SK-N-MC (cell line): Measurements from ENCODE around the gene PDC.
"Not testable (repeated sequence)": the region's sequence is repeated elsewhere in the genome, so short reads cannot be mapped to it uniquely, and the experiment has no call there.

Experiments
- DNase-seq: peaks from one replicate; pipeline ENCODE4 v3.0.0-alpha.2; 2011; ENCODE audit warnings: low read depth, low spot score
- H3K27ac ChIP-seq: fragments of 200-600 bp; sonication (generic); 2 replicates; pipeline ENCODE4 v1.5.1; 2016; ENCODE audit warnings: mixed run types
- H3K36me3 ChIP-seq: fragments of 200-600 bp; sonication (generic); 2 replicates; pipeline ENCODE4 v1.6.1; 2017; ENCODE audit warnings: antibody characterized with exemption, low read length, mixed read lengths; ENCODE audit not compliant: insufficient read depth
- H3K4me3 ChIP-seq: fragments of 200-600 bp; sonication (generic); 2 replicates; pipeline ENCODE4 v1.5.1; 2016
- H3K9ac ChIP-seq: fragments of 200-600 bp; sonication (generic); 2 replicates; pipeline ENCODE4 v1.8.0; 2017; ENCODE audit warnings: mixed run types, mixed read lengths; ENCODE audit not compliant: insufficient read length
- H3K9me3 ChIP-seq: fragments of 200-600 bp; sonication (generic); 2 replicates; pipeline ENCODE4 v1.6.1; 2017; ENCODE audit warnings: low read depth, mild to moderate bottlenecking, antibody characterized with exemption, low read length, moderate library complexity, mixed read lengths
- EZH2 ChIP-seq: fragments of 200-600 bp; sonication (generic); IDR thresholded peaks from one replicate; pipeline ENCODE4 v1.6.1; 2017; ENCODE audit warnings: antibody characterized with exemption
- FOXP2 ChIP-seq: optimal IDR thresholded peaks from 2 replicates; pipeline ENCODE3; 2011; ENCODE audit warnings: mild to moderate bottlenecking, moderate library complexity; ENCODE audit not compliant: insufficient read depth; ENCODE audit errors: extremely low read length, control extremely low read depth
- POLR2AphosphoS5 ChIP-seq: IDR thresholded peaks from 2 replicates; pipeline ENCODE4 v1.6.1; 2012; ENCODE audit warnings: mild to moderate bottlenecking, low read depth, low read length, borderline replicate concordance

Gene PDC

GRCh38 chr1:186479162-186479561 lies 18.2 kb upstream of the PDC start:
- DNase-seq = no peak
- Histone ChIP-seq H3K27ac (no peak overlapping the region), H3K9ac (no peak overlapping the region), H3K9me3 (no peaks in the 10 kb centered on the region), H3K4me3 (no peak overlapping the region), H3K36me3 (no peaks in the 10 kb centered on the region)
- TF ChIP-seq POLR2AphosphoS5 = no peak
- TF ChIP-seq EZH2 = no peak

- H3K4me3 ChIP-seq = no peak overlapping the region
- no peak for DNase-seq
- no peaks in the 10 kb centered on the region for H3K36me3 ChIP-seq
- peak overlapping the region; percentile 5 for H3K9ac ChIP-seq
- no peak overlapping the region for H3K27ac ChIP-seq
- TF ChIP-seq POLR2AphosphoS5 (no peak), FOXP2 (no peak), EZH2 (no peak)
- no peaks in the 10 kb centered on the region for H3K9me3 ChIP-seq
Observed at GRCh38 chr1:186476264-186477040, 15.5 kb upstream of the PDC start.

GRCh38 chr1:186474208-186474607 lies 13.3 kb upstream of the PDC start:
- no peak for DNase-seq
- Histone ChIP-seq H3K9me3 (no peaks in the 10 kb centered on the region), H3K36me3 (no peaks in the 10 kb centered on the region), H3K4me3 (no peak overlapping the region), H3K27ac (no peak overlapping the region), H3K9ac (no peak overlapping the region)
- TF ChIP-seq POLR2AphosphoS5 = no peak
- no peak for TF ChIP-seq FOXP2
- TF ChIP-seq EZH2 = no peak

- no peak for DNase-seq
- Histone ChIP-seq H3K9me3 (no peaks in the 10 kb centered on the region), H3K4me3 (no peak overlapping the region), H3K27ac (no peak overlapping the region), H3K36me3 (no peaks in the 10 kb centered on the region), H3K9ac (no peak overlapping the region)
- TF ChIP-seq FOXP2 = no peak
- no peak for TF ChIP-seq EZH2
- TF ChIP-seq POLR2AphosphoS5 = no peak
Observed at GRCh38 chr1:186473047-186473446, 12.1 kb upstream of the PDC start.

GRCh38 chr1:186465946-186466345 lies 5.0 kb upstream of the PDC start:
- Histone ChIP-seq H3K27ac (no peak overlapping the region), H3K9ac (no peak overlapping the region), H3K9me3 (no peaks in the 10 kb centered on the region), H3K36me3 (no peaks in the 10 kb centered on the region), H3K4me3 (no peak overlapping the region)
- DNase-seq = no peak
- TF ChIP-seq FOXP2 (no peak), EZH2 (no peak)

- H3K36me3 ChIP-seq, H3K27ac ChIP-seq, H3K4me3 ChIP-seq, H3K9me3 ChIP-seq, DNase-seq, H3K9ac ChIP-seq: not testable (repeated sequence)
Observed at GRCh38 chr1:186465491-186465890, 4.6 kb upstream of the PDC start.

- TF ChIP-seq FOXP2 (no peak), EZH2 (no peak), POLR2AphosphoS5 (no peak)
- Histone ChIP-seq H3K9ac (no peak overlapping the region), H3K4me3 (no peak overlapping the region), H3K9me3 (no peaks in the 10 kb centered on the region), H3K27ac (no peak overlapping the region), H3K36me3 (no peaks in the 10 kb centered on the region)
- no peak for DNase-seq
Observed at GRCh38 chr1:186463926-186464325, 3.0 kb upstream of the PDC start.

GRCh38 chr1:186463511-186463910 lies 2.6 kb upstream of the PDC start:
- Histone ChIP-seq H3K27ac (no peak overlapping the region), H3K9ac (no peak overlapping the region), H3K36me3 (no peaks in the 10 kb centered on the region), H3K4me3 (no peak overlapping the region), H3K9me3 (no peaks in the 10 kb centered on the region)
- DNase-seq = no peak
- no peak for TF ChIP-seq FOXP2
- TF ChIP-seq POLR2AphosphoS5 = no peak
- no peak for TF ChIP-seq EZH2

GRCh38 chr1:186459161-186459560 lies 1.8 kb downstream of the PDC start:
- not testable (repeated sequence) for H3K9me3 ChIP-seq, H3K27ac ChIP-seq, H3K4me3 ChIP-seq, DNase-seq, H3K36me3 ChIP-seq, H3K9ac ChIP-seq

GRCh38 chr1:186456729-186457255 lies 4.1 kb downstream of the PDC start:
- no peak overlapping the region for H3K27ac ChIP-seq
- no peak for DNase-seq
- no peaks in the 10 kb centered on the region for H3K9me3 ChIP-seq
- TF ChIP-seq POLR2AphosphoS5 (no peak), EZH2 (no peak), FOXP2 (no peak)
- no peaks in the 10 kb centered on the region for H3K36me3 ChIP-seq
- no peak overlapping the region for H3K9ac ChIP-seq
- H3K4me3 ChIP-seq = no peak overlapping the region
